ENCODE results near the gene HECW1. TPM values are rescaled to one million over a fixed set of nuclear protein-coding genes. Genes with fewer than 3 reads are reported as not detected.

HECW1 gene
- total and polyA plus RNA-seq, 4 donors, result 0.05 TPM; not detected in 3

- TF ChIP-seq ATF3 (IDR thresholded peaks at IDR 0.05), result no peak
- TF ChIP-seq GABPA (IDR thresholded peaks at IDR 0.05 in 1 of 2, conservative IDR thresholded peaks at IDR 0.05 in 1 of 2), result no peak
These were observed 421.5 kb downstream of the HECW1 start (continued) for GRCh38 chr7:43533801-43534479.

GRCh38 chr7:43535031-43535451 is 422.6 kb downstream of the HECW1 start:
- H3K4me1 ChIP-seq (ENCODE audit: control insufficient read depth in 4 of 4, insufficient read depth in 4 of 4, low read length in 3 of 4), result no peaks in the 10 kb centered on the region
- no peak for DNase-seq (ENCODE audit: low spot score)
- no peaks in the 10 kb centered on the region for H3K9me3 ChIP-seq (ENCODE audit: control insufficient read depth in 4 of 4, low read length in 3 of 4)
- 95% methylated on average over 4 of the region's 4 CpGs for WGBS
- no peak overlapping the region for H3K27ac ChIP-seq (ENCODE audit: low read depth in 1 of 2, low read length in 2 of 2)
- no peaks in the 10 kb centered on the region for H3K27me3 ChIP-seq (ENCODE audit: control insufficient read depth in 4 of 4, insufficient read depth in 4 of 4, low read length in 3 of 4)
- no peak overlapping the region for H3K9ac ChIP-seq (ENCODE audit: low read depth in 1 of 2, low read length in 2 of 2)
- TF ChIP-seq JUND (IDR thresholded peaks at IDR 0.05) (no peak), ATF3 (IDR thresholded peaks at IDR 0.05) (no peak), TAF1 (conservative IDR thresholded peaks at IDR 0.05) (no peak), YY1 (IDR thresholded peaks at IDR 0.05) (no peak), RXRA (IDR thresholded peaks at IDR 0.05) (no peak), GABPA (IDR thresholded peaks at IDR 0.05 in 1 of 2, conservative IDR thresholded peaks at IDR 0.05 in 1 of 2) (no peak), EGR1 (IDR thresholded peaks at IDR 0.05; ENCODE audit: low read depth in 2 of 2) (no peak), SP1 (IDR thresholded peaks at IDR 0.05) (no peak), NR2F2 (IDR thresholded peaks at IDR 0.05) (no peak), MAX (IDR thresholded peaks at IDR 0.05) (no peak)
- no peak overlapping the region for H3K4me3 ChIP-seq (ENCODE audit: low read depth in 1 of 3, low read length in 3 of 3)
- no peaks in the 10 kb centered on the region for H3K36me3 ChIP-seq (ENCODE audit: control insufficient read depth in 4 of 4, insufficient read depth in 3 of 4, low read depth in 1 of 4, low read length in 3 of 4)

- DNase-seq (ENCODE audit: low spot score), result no peak
- Histone ChIP-seq H3K4me1 (ENCODE audit: control insufficient read depth in 4 of 4, insufficient read depth in 4 of 4, low read length in 3 of 4) (no peaks in the 10 kb centered on the region), H3K9me3 (ENCODE audit: control insufficient read depth in 4 of 4, low read length in 3 of 4) (no peaks in the 10 kb centered on the region), H3K27me3 (ENCODE audit: control insufficient read depth in 4 of 4, insufficient read depth in 4 of 4, low read length in 3 of 4) (no peaks in the 10 kb centered on the region), H3K27ac (ENCODE audit: low read depth in 1 of 2, low read length in 2 of 2) (no peak overlapping the region), H3K4me3 (ENCODE audit: low read depth in 1 of 3, low read length in 3 of 3) (no peak overlapping the region), H3K36me3 (ENCODE audit: control insufficient read depth in 4 of 4, insufficient read depth in 3 of 4, low read depth in 1 of 4, low read length in 3 of 4) (no peaks in the 10 kb centered on the region), H3K9ac (ENCODE audit: low read depth in 1 of 2, low read length in 2 of 2) (no peak overlapping the region)
- 94% methylated on average over 6 of the region's 6 CpGs for WGBS
- TF ChIP-seq TAF1 (conservative IDR thresholded peaks at IDR 0.05), result no peak
- TF ChIP-seq JUND (IDR thresholded peaks at IDR 0.05), result no peak
- TF ChIP-seq FOXA1 (IDR thresholded peaks at IDR 0.05), result no peak
- no peak for TF ChIP-seq NR2F2 (IDR thresholded peaks at IDR 0.05)
- TF ChIP-seq EGR1 (IDR thresholded peaks at IDR 0.05; ENCODE audit: low read depth in 2 of 2), result no peak
- no peak for TF ChIP-seq YY1 (IDR thresholded peaks at IDR 0.05)
- TF ChIP-seq RXRA (IDR thresholded peaks at IDR 0.05), result no peak
- no peak for TF ChIP-seq SP1 (IDR thresholded peaks at IDR 0.05)
- no peak for TF ChIP-seq GABPA (IDR thresholded peaks at IDR 0.05 in 1 of 2, conservative IDR thresholded peaks at IDR 0.05 in 1 of 2)
- no peak for TF ChIP-seq MAX (IDR thresholded peaks at IDR 0.05)
- TF ChIP-seq ZBTB33 (IDR thresholded peaks at IDR 0.05), result no peak
- no peak for TF ChIP-seq ATF3 (IDR thresholded peaks at IDR 0.05)
- no peak for TF ChIP-seq HNF4A (conservative IDR thresholded peaks at IDR 0.05)
- no peak for TF ChIP-seq HNF4G (IDR thresholded peaks at IDR 0.05)
- TF ChIP-seq FOXA2 (IDR thresholded peaks at IDR 0.05), result no peak
- TF ChIP-seq REST (IDR thresholded peaks at IDR 0.05), result no peak
- TF ChIP-seq RAD21 (IDR thresholded peaks at IDR 0.05), result no peak
- TF ChIP-seq CTCF (IDR thresholded peaks at IDR 0.05; ENCODE audit: low read depth, low read length, missing input control), result no peak
These were observed 423.6 kb downstream of the HECW1 start for GRCh38 chr7:43535810-43536585.
